ENCODE data around the gene SCN2A.

SCN2A gene

GRCh38 chr2:165239230-165239629 is at the start of gene SCN2A:
Gene SCN2A (plus strand): TSS chr2:165239414. CDS start chr2:165295824, 56,410 bp downstream.
- no peak for DNase-seq

- no peak for DNase-seq
Measured at GRCh38 chr2:165191096-165191728, 48.0 kb upstream of the SCN2A start.

GRCh38 chr2:165192729-165193128 is 46.5 kb upstream of the SCN2A start:
- no peak for DNase-seq

- no peak for DNase-seq
Measured at GRCh38 chr2:165193178-165193777, 45.9 kb upstream of the SCN2A start.

GRCh38 chr2:165196411-165196810 is 42.8 kb upstream of the SCN2A start:
- no peak for DNase-seq

- no peak for DNase-seq
Measured at GRCh38 chr2:165197346-165197745, 41.9 kb upstream of the SCN2A start.

GRCh38 chr2:165198181-165198580 is 41.0 kb upstream of the SCN2A start:
- no peak for DNase-seq

- DNase-seq = no peak
Measured at GRCh38 chr2:165202239-165202638, 37.0 kb upstream of the SCN2A start.

- peak; percentile 31 for DNase-seq
Measured at GRCh38 chr2:165203689-165204559, 35.3 kb upstream of the SCN2A start, which contains the start of gene SCN3A. Gene SCN3A (minus strand): TSS chr2:165204050. CDS start chr2:165176394, 27,656 bp downstream.

GRCh38 chr2:165205865-165206264 is 33.3 kb upstream of the SCN2A start:
- DNase-seq = no peak

- no peak for DNase-seq
Measured at GRCh38 chr2:165208094-165208493, 31.1 kb upstream of the SCN2A start.

- DNase-seq = no peak
Measured at GRCh38 chr2:165214093-165214492, 25.1 kb upstream of the SCN2A start.

- no peak for DNase-seq
Measured at GRCh38 chr2:165219481-165219880, 19.7 kb upstream of the SCN2A start.

- DNase-seq = no peak
Measured at GRCh38 chr2:165224941-165225340, 14.3 kb upstream of the SCN2A start.

GRCh38 chr2:165227571-165227970 is 11.6 kb upstream of the SCN2A start:
- no peak for DNase-seq

GRCh38 chr2:165237056-165237455 is 2.2 kb upstream of the SCN2A start:
- no peak for DNase-seq

- DNase-seq = no peak
Measured at GRCh38 chr2:165238295-165238694, 919 bp upstream of the SCN2A start.

- no peak for DNase-seq
Measured at GRCh38 chr2:165239856-165240515, 772 bp downstream of the SCN2A start.

- DNase-seq = no peak
Measured at GRCh38 chr2:165240916-165241315, 1.7 kb downstream of the SCN2A start.

GRCh38 chr2:165245081-165245793 is 6.0 kb downstream of the SCN2A start:
- no peak for DNase-seq

GRCh38 chr2:165248238-165248637 is 9.0 kb downstream of the SCN2A start:
- DNase-seq = no peak

GRCh38 chr2:165251366-165251765 is 12.2 kb downstream of the SCN2A start:
- no peak for DNase-seq

GRCh38 chr2:165253178-165253577 is 14.0 kb downstream of the SCN2A start:
- DNase-seq = no peak

All from NCI-H187 treated with DMSO at 0.1 percent for 48 hours (cell line).